Right cardiac atrium (tissue), 5 donors: ENCODE measurements around the gene TMEM260. TPM values are rescaled to one million over a fixed set of nuclear protein-coding genes. Genes with fewer than 3 reads are reported as not detected.
"Not testable (repeated sequence)": the region's sequence is repeated elsewhere in the genome, so short reads cannot be mapped to it uniquely, and the experiment has no call there.

Source experiments
- ATAC-seq, 2 donors: fragments of 200-7000 bp; cut with Tn5 transposase; one replicate each; pipeline versions ENCODE4 v1.8.0 to v1.9.1; 2020; ENCODE audit warnings: moderate library complexity in 2 of 2, mild to moderate bottlenecking in 1 of 2
- DNase-seq, 3 donors: peaks; one replicate each; pipeline ENCODE4 v3.0.0-alpha.2; 2020
- H3K27ac ChIP-seq: one replicate; pipeline ENCODE4 v1.5.1; 2013; ENCODE audit warnings: mild to moderate bottlenecking, low read length, control low read depth, moderate library complexity
- H3K27me3 ChIP-seq: one replicate; pipeline ENCODE4 v1.6.1; 2013; ENCODE audit not compliant: control insufficient read depth, insufficient read depth
- H3K4me1 ChIP-seq: one replicate; pipeline ENCODE4 v1.6.1; 2013; ENCODE audit warnings: low read length; ENCODE audit not compliant: control insufficient read depth, insufficient read depth
- H3K4me3 ChIP-seq: one replicate; pipeline ENCODE4 v1.5.1; 2013; ENCODE audit warnings: low read length, control low read depth
- H3K9me3 ChIP-seq: one replicate; pipeline ENCODE4 v1.6.1; 2013; ENCODE audit warnings: low read length; ENCODE audit not compliant: control insufficient read depth
- WGBS: extraction: QIAGEN DNeasy Blood & Tissue Kit; methylation state at CpG from one replicate; pipeline ENCODE4 v1.1.7; 2013; 5-methylcytosine and 5-hydroxymethylcytosine counted together
- intact Hi-C, 4 donors: fragments of 100-400 bp; cut with DNase I; formaldehyde crosslinking; loops; one replicate each; pipeline versions ENCODE4 v1.11.0 to v1.14.0; 2022 to 2023
- polyA plus RNA-seq: library from polyadenylated mRNA; stranded (reverse); fragments of 200-250 nt; gene quantifications from one replicate; pipeline ENCODE4 v1.2.3, GENCODE V29; 2013
- total RNA-seq, 4 donors: library from RNA; stranded (reverse); fragmentation: NEBNext Ultra II Directional; extraction: Animal tissue kit (Norgen Biotek cat#: 25700); gene quantifications; one replicate each; pipeline ENCODE4 v1.2.1, GENCODE V29; 2021
- donor health status: healthy with polysubstance abuse.
- donor health status: DM: no; HTN: yes; CAD: no.
- donor health status: DM: no; HTN: no; CAD: no.
- donor health status: DM: no; HTN: yes; CAD: no; lungs with severe emphysema.
- donor health status: DM: yes; HTN: yes; CAD: no.

Gene TMEM260
- total and polyA plus RNA-seq, 5 donors, result 3.5 to 8.9 (median 7.8) TPM

DNA sequence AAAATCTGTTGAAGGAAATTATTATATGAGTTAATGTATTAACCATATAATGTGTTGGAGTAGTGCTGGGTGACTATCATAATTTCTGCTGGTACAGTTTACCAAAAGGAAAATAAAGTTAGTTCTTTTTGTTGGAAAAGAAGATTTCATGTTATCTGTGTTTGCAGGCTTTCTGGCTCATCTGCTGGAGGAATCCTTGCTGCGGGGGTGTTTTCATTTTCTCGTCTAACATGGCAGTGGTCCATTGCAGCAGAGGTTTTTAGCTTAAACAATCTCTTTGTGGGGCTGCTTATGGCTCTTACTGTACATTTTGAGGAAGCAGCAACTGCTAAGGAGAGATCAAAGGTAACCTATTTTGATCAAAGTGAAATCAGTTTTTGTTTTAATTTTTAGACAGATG is 24.1 kb downstream of the TMEM260 start:
- Histone ChIP-seq H3K4me3 (no peak overlapping the region), H3K27ac (no peak overlapping the region), H3K4me1 (no peaks in the 10 kb centered on the region), H3K27me3 (no peaks in the 10 kb centered on the region), H3K9me3 (no peaks in the 10 kb centered on the region)
- ATAC-seq (no peak), DNase-seq (no peak)
- intact Hi-C loops, result no loop called here
- WGBS, result 75% methylated on average over 2 of the region's 2 CpGs

DNA sequence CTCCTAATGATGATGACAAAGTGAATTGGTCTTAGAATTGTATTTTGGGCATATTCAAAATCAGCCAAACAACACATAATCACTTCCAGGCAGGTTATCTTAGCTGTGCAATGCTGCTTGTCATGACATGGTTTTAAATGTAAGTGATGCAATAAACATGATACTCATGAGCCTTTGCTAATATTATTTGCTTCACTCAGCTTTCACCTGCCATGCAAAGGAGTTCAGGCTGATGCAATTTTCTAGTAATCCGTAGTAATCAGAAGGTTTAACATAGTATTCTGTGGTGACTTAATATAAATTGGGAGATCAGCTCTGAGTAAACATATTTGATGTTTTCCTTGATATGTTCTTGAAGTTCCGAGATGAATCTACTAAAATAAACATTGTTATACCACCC is 29.1 kb downstream of the TMEM260 start:
- no peak for ATAC-seq
- intact Hi-C loops, result no loop called here
- Histone ChIP-seq H3K27ac (no peak overlapping the region), H3K27me3 (no peaks in the 10 kb centered on the region), H3K9me3 (no peaks in the 10 kb centered on the region), H3K4me1 (no peaks in the 10 kb centered on the region), H3K4me3 (no peak overlapping the region)
- 97% methylated on average over 2 of the region's 2 CpGs for WGBS
- no peak for DNase-seq

DNA sequence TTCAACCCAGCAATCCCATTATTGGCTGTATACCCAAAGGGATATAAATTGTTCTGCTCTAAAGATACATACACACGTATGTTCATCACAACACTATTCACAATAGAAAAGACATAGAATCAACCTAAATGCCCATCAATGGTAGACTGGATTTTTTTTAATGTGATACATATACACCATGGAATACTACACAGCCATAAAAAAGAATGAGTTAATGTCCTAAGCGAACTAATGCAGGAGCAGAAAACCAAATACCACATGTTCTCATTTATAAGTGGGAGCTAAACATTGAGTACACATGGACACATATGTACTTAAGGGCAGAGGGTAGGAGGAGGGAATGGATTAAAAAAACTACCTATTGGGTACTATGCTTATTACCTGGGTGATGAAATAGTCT is 32.1 kb downstream of the TMEM260 start:
- H3K4me1 ChIP-seq, H3K27me3 ChIP-seq, ATAC-seq, DNase-seq, H3K4me3 ChIP-seq, H3K27ac ChIP-seq, intact Hi-C loops, H3K9me3 ChIP-seq: not testable (repeated sequence)
- 99% methylated on average over 2 of the region's 2 CpGs for WGBS

DNA sequence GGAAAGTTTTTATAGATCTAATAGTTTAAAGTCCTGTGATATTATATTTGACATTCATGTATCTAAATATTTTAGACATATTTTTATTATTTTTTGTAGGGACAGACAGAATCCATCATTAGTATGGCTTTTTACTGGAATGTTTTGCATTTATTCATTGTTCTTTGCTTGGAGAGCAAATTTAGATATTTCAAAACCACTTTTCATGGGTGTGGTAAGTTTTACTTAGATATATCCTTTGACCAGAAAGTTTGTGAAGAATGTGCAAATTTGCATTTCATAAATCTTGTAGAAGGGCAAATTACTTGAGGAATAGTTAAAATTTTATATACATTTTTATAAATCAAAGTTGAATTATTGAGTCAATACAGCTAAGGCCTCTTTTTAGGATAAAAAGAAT is 37.5 kb downstream of the TMEM260 start:
- Histone ChIP-seq H3K27me3 (no peaks in the 10 kb centered on the region), H3K4me3 (no peak overlapping the region), H3K9me3 (no peaks in the 10 kb centered on the region), H3K27ac (no peak overlapping the region), H3K4me1 (no peaks in the 10 kb centered on the region)
- ATAC-seq (no peak), DNase-seq (no peak)
- intact Hi-C loops, result no loop called here

DNA sequence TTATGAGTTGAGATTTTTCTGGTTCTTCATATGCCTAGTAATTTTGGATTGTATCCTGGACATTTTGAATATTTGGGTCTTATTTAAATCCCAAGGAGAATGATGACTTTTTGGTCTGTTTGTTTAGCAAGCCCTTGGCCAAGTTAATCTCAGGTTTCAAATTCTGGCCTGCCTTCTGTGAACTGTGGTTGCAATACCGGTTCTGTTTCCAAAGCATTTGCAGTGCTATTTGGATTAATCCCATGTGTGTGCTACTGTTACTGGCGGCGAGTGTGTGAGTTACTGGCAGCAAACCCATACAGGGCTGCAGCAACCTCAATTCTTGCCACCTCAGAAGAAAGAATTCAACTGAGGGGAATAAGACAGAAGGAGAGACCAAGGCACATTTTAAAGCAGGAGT is 51.1 kb downstream of the TMEM260 start:
- WGBS, result 88% methylated on average over 3 of the region's 3 CpGs
- peaks cover 3% of the 10 kb centered on the region for H3K4me1 ChIP-seq
- intact Hi-C loops, result no loop called here
- no peak overlapping the region for H3K27ac ChIP-seq
- no peaks in the 10 kb centered on the region for H3K9me3 ChIP-seq
- DNase-seq (no peak), ATAC-seq (no peak)
- H3K27me3 ChIP-seq, result no peaks in the 10 kb centered on the region
- H3K4me3 ChIP-seq, result no peak overlapping the region

DNA sequence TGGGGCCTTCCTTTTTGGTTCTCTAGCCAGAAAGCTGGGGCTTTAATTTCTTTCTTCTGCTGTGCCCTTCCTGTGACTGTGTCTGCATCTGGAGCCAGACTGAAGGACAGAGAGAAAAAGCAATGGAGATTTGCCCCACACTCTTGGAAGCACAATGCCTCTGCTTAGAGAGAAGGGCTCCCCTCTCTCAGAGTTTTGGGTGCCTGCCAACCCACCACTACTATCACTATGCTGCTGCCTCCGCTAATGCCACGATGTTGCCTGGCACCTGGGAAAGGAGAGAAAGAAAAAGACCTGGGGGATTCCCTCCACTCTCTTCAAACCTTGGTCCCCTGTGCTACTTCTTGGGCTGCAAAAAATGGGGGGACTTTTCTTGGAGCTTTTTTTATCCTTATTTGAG is 52.6 kb downstream of the TMEM260 start:
- Histone ChIP-seq H3K27ac (no peak overlapping the region), H3K27me3 (no peaks in the 10 kb centered on the region), H3K4me3 (no peak overlapping the region), H3K9me3 (no peaks in the 10 kb centered on the region), H3K4me1 (peaks cover 3% of the 10 kb centered on the region)
- ATAC-seq, result no peak
- 80% methylated on average over 2 of the region's 2 CpGs for WGBS
- intact Hi-C loops, result no loop called here
- no peak for DNase-seq

DNA sequence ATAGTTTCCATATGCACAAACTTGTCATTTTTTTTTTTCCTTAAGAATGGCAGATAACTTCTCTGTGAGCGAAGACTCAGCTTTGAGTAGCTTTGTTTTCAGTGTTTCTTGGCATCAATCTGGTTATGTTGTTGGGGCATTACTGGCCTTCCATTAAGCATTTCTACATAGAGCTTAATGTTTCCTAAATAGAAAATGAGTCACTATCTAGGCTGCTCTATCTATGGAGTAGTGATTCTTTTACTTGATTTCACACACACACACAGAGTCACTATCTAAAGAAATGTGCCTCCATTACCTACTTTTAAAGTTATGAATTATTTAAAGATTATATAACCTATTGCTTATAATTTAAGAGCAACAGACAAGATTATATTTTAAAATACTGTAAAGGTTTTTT is 53.9 kb downstream of the TMEM260 start:
- 97% methylated on average over 1 of the region's 1 CpG for WGBS
- DNase-seq (no peak), ATAC-seq (no peak)
- Histone ChIP-seq H3K9me3 (no peaks in the 10 kb centered on the region), H3K4me3 (no peak overlapping the region), H3K27me3 (no peaks in the 10 kb centered on the region), H3K27ac (no peak overlapping the region), H3K4me1 (peaks cover 3% of the 10 kb centered on the region)
- intact Hi-C loops, result no loop called here

DNA sequence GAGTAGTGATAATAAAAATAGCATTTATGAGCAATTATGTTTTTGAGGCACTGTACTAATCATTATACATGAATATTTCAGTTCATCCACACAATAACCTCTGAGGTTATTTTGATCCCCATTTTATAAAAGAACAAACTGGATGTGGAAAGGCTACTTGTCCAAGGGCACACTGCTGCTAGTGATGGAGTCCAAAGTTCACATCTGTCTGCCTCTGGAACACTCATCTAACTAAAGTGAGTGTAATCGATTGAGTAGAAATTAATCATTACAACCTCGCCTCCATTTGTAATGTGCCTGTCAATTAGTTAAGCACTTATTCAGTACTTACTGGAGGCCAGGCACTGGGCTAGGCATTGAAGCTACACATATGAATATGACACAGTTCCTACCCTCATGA is 55.4 kb downstream of the TMEM260 start:
- WGBS, result 98% methylated on average over 2 of the region's 2 CpGs
- no peak overlapping the region for H3K27ac ChIP-seq
- no peaks in the 10 kb centered on the region for H3K27me3 ChIP-seq
- ATAC-seq (no peak), DNase-seq (no peak)
- H3K4me1 ChIP-seq, result peaks cover 3% of the 10 kb centered on the region
- no peaks in the 10 kb centered on the region for H3K9me3 ChIP-seq
- H3K4me3 ChIP-seq, result no peak overlapping the region
- intact Hi-C loops, result no loop called here

DNA sequence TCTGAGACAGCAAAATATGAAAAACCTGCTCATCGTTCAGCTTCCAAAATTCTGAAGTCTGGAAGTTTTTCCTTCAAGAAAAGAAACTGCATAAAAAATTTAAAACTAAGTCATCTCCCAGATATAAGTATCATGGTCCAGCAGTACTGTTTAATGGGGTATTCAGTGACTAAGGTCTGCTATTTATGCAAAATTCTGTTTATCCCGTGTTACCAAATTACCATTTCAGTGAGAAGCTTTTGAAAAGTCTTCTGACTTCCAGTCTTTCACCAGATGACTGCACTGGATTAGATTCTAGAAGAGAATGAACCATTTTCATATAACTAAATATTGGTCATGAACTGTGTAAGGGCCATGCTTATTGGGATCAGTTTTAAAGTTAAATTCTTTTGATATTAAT is 67.9 kb downstream of the TMEM260 start:
- 93% methylated on average over 2 of the region's 2 CpGs for WGBS
- no peaks in the 10 kb centered on the region for H3K9me3 ChIP-seq
- intact Hi-C loops, result no loop called here
- ATAC-seq, result no peak
- H3K27me3 ChIP-seq, result no peaks in the 10 kb centered on the region
- no peak overlapping the region for H3K4me3 ChIP-seq
- H3K4me1 ChIP-seq, result peaks cover 2% of the 10 kb centered on the region
- DNase-seq, result no peak
- H3K27ac ChIP-seq, result no peak overlapping the region

DNA sequence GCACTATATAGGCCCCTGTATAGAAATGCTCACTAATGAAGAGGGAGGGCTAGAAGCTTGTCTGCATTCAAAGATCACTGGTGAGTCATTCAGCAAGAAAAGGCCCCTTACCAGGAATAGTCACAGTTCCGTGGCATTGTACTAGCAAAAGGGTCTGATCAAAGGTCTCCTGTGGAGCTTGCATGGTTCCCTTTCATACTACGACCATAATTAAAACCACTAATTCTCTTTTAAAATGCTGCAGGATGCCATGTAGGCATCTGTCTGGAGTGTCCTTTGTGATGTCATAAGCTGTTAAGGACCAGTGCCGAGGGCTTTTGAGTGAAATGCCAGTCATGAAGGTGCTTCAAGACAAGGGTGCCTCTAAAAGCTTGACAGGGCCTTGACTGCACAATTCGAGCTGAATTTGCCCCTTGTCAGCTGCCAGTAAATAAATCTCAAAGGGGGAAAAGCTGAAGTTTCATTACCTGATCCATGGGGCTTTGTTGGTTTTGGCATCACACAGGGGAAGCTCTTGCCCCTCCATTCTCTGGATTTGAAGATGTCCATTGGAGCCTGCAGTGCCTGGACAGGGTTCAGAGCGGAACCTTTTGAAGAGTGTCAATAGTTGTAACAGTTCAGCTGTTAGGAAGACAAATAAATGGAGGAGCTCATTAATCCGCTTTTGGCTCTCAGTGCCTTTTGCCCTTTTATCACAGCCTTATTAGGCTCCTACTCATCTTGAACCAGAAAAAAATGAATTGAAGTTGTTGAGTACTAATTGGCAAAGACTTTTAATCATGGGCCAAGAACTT is 69.1 kb downstream of the TMEM260 start:
- DNase-seq (no peak), ATAC-seq (no peak)
- Histone ChIP-seq H3K27ac (no peak overlapping the region), H3K9me3 (no peaks in the 10 kb centered on the region), H3K4me1 (peaks cover 2% of the 10 kb centered on the region), H3K4me3 (no peak overlapping the region), H3K27me3 (no peaks in the 10 kb centered on the region)
- intact Hi-C loops, result no loop called here
- 89% methylated on average over 6 of the region's 6 CpGs for WGBS

DNA sequence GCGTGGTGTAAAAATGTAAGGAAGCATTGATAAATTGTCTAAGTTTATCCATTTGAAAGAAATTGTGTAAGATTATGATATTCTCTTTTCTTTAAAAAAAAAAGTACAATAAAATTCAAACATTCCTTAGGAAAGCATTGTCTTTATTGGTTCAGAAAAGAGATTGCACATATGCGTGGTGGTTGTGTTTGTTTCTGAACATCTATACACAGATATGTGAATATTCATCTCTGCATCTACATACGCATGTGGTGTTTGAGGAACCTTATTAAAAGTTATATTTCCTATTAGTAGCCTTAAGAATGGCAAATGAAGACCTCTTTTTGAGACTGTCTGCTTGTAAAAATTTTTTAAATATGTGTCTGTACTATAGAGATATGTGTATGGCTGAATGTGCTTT is 69.8 kb downstream of the TMEM260 start:
- Histone ChIP-seq H3K4me1 (peaks cover 2% of the 10 kb centered on the region), H3K4me3 (no peak overlapping the region), H3K9me3 (no peaks in the 10 kb centered on the region), H3K27ac (no peak overlapping the region), H3K27me3 (no peaks in the 10 kb centered on the region)
- ATAC-seq, result no peak
- no peak for DNase-seq
- WGBS, result 97% methylated on average over 3 of the region's 3 CpGs
- intact Hi-C loops, result no loop called here

DNA sequence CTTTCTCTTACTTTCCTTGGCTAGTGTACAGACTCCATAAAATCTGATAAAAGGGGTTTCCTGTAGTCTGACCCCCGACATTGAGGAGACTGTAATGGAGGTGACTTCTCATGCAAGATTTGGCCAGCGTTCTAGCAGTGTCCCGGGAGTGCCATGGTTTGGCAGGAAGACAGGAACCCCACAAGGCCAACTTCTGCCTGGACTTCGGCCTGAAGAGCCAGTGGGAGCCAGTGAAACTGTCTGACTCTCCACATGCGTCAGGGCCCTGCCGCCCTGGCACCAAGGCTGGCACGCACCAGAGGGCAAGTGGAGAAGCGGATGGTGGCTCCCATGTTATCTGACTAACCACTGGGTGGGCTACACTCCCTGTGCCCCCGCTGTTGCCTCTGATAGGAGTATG is 70.5 kb downstream of the TMEM260 start:
- Histone ChIP-seq H3K9me3 (no peaks in the 10 kb centered on the region), H3K27me3 (no peaks in the 10 kb centered on the region), H3K4me3 (no peak overlapping the region), H3K27ac (no peak overlapping the region), H3K4me1 (peaks cover 2% of the 10 kb centered on the region)
- intact Hi-C loops, result no loop called here
- ATAC-seq, result peak; percentile 50 to 58
- WGBS, result 54% methylated on average over 9 of the region's 9 CpGs
- DNase-seq, result peak in 1 of 3 donors; percentile 31
